GM23248 (cell line): ENCODE results near the gene DNAJB12.

Experiments used
- EZH2 ChIP-seq: fragments of 200-600 bp; sonication (generic); IDR thresholded peaks from 2 replicates; pipeline ENCODE4 v1.6.1; 2018; ENCODE audit warnings: antibody characterized with exemption, mild to moderate bottlenecking; ENCODE audit not compliant: insufficient read depth, poor library complexity, severe bottlenecking
- EZH2phosphoT487 ChIP-seq: fragments of 200-600 bp; sonication (generic); IDR thresholded peaks from 2 replicates; pipeline ENCODE4 v1.6.1; 2018; ENCODE audit warnings: antibody characterized with exemption, moderate library complexity, mild to moderate bottlenecking, low read depth; ENCODE audit not compliant: insufficient read depth

GRCh38 chr10:72353965-72354355 lies 759 bp downstream of the DNAJB12 start:
- TF ChIP-seq EZH2 (no peak), EZH2phosphoT487 (no peak)
